A673 (cell line): ENCODE data around the gene C5. TPM values are rescaled to one million over a fixed set of nuclear protein-coding genes. Genes with fewer than 3 reads are reported as not detected.

Experiments
- BruUV-seq: library from RNA; stranded (reverse); fragments of 400-500 nt; replicated peaks from 2 replicates; lab custom pipeline; 2021; lab: Mats Ljungman, UMichigan
- CTCF ChIA-PET: fragments of 300-600 bp; sonication (Branson Sonifier 250); formaldehyde crosslinking; loops from one replicate; lab custom pipeline; 2022; ENCODE audit warnings: antibody characterized with exemption; lab: Charles Lee
- POLR2A ChIA-PET: fragments of 300-600 bp; sonication (Branson Sonifier 250); formaldehyde crosslinking; loops from one replicate; lab custom pipeline; 2022; ENCODE audit warnings: antibody characterized with exemption; ENCODE audit not compliant: low non-redundant PET; lab: Charles Lee
- DNase-seq: peaks from one replicate; pipeline ENCODE4 v3.0.0-alpha.2; 2015; ENCODE audit warnings: low spot score
- H3K27ac ChIP-seq: fragments of 200-600 bp; sonication (generic); 2 replicates; pipeline ENCODE4 v1.5.1; 2016; ENCODE audit warnings: mixed run types, low read depth, mild to moderate bottlenecking, mixed read lengths, antibody characterized with exemption, low read length; ENCODE audit not compliant: poor library complexity, severe bottlenecking
- H3K27me3 ChIP-seq: fragments of 200-600 bp; sonication (generic); replicated peaks from 2 replicates; pipeline ENCODE4 v1.6.1; 2017; ENCODE audit warnings: mixed run types, low read depth, mild to moderate bottlenecking, mixed read lengths, antibody characterized with exemption, low read length; ENCODE audit not compliant: insufficient read depth, poor library complexity
- H3K36me3 ChIP-seq: fragments of 200-600 bp; sonication (generic); 2 replicates; pipeline ENCODE4 v1.6.1; 2016; ENCODE audit warnings: mixed run types, mild to moderate bottlenecking, mixed read lengths, antibody characterized with exemption, low read length; ENCODE audit not compliant: insufficient read depth, poor library complexity, severe bottlenecking
- H3K4me1 ChIP-seq: fragments of 200-600 bp; sonication (generic); 2 replicates; pipeline ENCODE4 v1.6.1; 2017; ENCODE audit warnings: mixed run types, mild to moderate bottlenecking, mixed read lengths, antibody characterized with exemption, low read length; ENCODE audit not compliant: insufficient read depth, poor library complexity, severe bottlenecking
- H3K4me3 ChIP-seq: fragments of 200-600 bp; sonication (generic); 2 replicates; pipeline ENCODE4 v1.5.1; 2016; ENCODE audit warnings: low read depth, mixed run types, mild to moderate bottlenecking, mixed read lengths, low read length; ENCODE audit not compliant: poor library complexity, severe bottlenecking
- H3K9me3 ChIP-seq: fragments of 200-600 bp; sonication (generic); 2 replicates; pipeline ENCODE4 v1.6.1; 2016; ENCODE audit warnings: mixed run types, low read depth, mild to moderate bottlenecking, mixed read lengths, antibody characterized with exemption, low read length; ENCODE audit not compliant: poor library complexity, severe bottlenecking
- CTCF ChIP-seq: fragments of 300-800, 200-600 bp; sonication (generic); conservative IDR thresholded peaks from 2 replicates; pipeline ENCODE4 v1.5.1; 2017; ENCODE audit warnings: low read depth, mild to moderate bottlenecking, antibody characterized with exemption, low read length, moderate library complexity, mixed read lengths
- EZH2 ChIP-seq: fragments of 200-600 bp; sonication (generic); IDR thresholded peaks from 2 replicates; pipeline ENCODE4 v1.6.1; 2017; ENCODE audit warnings: borderline replicate concordance, low read depth, mild to moderate bottlenecking, mixed read lengths, antibody characterized with exemption, low read length; ENCODE audit not compliant: poor library complexity, severe bottlenecking
- intact Hi-C: fragments of 100-400 bp; cut with micrococcal nuclease; formaldehyde crosslinking; loops from one replicate; pipeline ENCODE4 v1.10.0; 2022; ENCODE audit not compliant: unreplicated experiment
- total RNA-seq: library from RNA; stranded (reverse); gene quantifications from 2 replicates; pipeline ENCODE4 v1.2.3, GENCODE V29; 2021

Gene C5
- total RNA-seq, 1 experiment from 2014 or later: 4.4 TPM

- no peak overlapping the region for H3K27ac ChIP-seq
- no peaks in the 10 kb centered on the region for H3K4me1 ChIP-seq
- ChIA-PET POLR2A (no interaction called here), CTCF (no interaction called here)
- H3K27me3 ChIP-seq: no peaks in the 10 kb centered on the region
- intact Hi-C loops: no loop called here
- no peaks in the 10 kb centered on the region for H3K36me3 ChIP-seq
- TF ChIP-seq EZH2: no peak
- no peak for TF ChIP-seq CTCF
- no peaks in the 10 kb centered on the region for H3K9me3 ChIP-seq
- no TSS peak for BruUV-seq
- DNase-seq: no peak
- no peak overlapping the region for H3K4me3 ChIP-seq
Observed at GRCh38 chr9:120996409-120996808, 53.7 kb downstream of the C5 start.

GRCh38 chr9:120989065-120989464, 61.0 kb downstream of the C5 start:
- no peak for DNase-seq
- H3K4me3 ChIP-seq: no peak overlapping the region
- H3K9me3 ChIP-seq: no peaks in the 10 kb centered on the region
- intact Hi-C loops: loop anchor here (5.0 kb wide), 1 partner anchor 68 kb away; no protein-coding TSS in a partner anchor
- CTCF ChIA-PET: no interaction called here
- H3K4me1 ChIP-seq: no peaks in the 10 kb centered on the region
- no peaks in the 10 kb centered on the region for H3K36me3 ChIP-seq
- POLR2A ChIA-PET: no interaction called here
- no peak overlapping the region for H3K27ac ChIP-seq
- TF ChIP-seq EZH2 (no peak), CTCF (no peak)
- no peaks in the 10 kb centered on the region for H3K27me3 ChIP-seq
- no TSS peak for BruUV-seq

GRCh38 chr9:120985819-120986222, 64.3 kb downstream of the C5 start:
- intact Hi-C loops: loop anchor here (5.0 kb wide), 1 partner anchor 71 kb away; no protein-coding TSS in a partner anchor
- no peaks in the 10 kb centered on the region for H3K9me3 ChIP-seq
- H3K27me3 ChIP-seq: no peaks in the 10 kb centered on the region
- TF ChIP-seq CTCF (peak; percentile 69), EZH2 (no peak)
- BruUV-seq: no TSS peak
- no peak overlapping the region for H3K4me3 ChIP-seq
- no peaks in the 10 kb centered on the region for H3K4me1 ChIP-seq
- peak; percentile 64 for DNase-seq
- POLR2A ChIA-PET: interaction anchor here (0.7 kb wide), 1 partner anchor 76 kb away, joined by 5 read pairs; no protein-coding TSS in a partner anchor
- H3K36me3 ChIP-seq: no peaks in the 10 kb centered on the region
- CTCF ChIA-PET: interaction anchor here (1.6 kb wide), 1 partner anchor 74 kb away, joined by 29 read pairs; no protein-coding TSS in a partner anchor
- H3K27ac ChIP-seq: no peak overlapping the region
